ENCODE measurements around the gene MRTFB.

- TF ChIP-seq SOX6 (IDR thresholded peaks at IDR 0.05) (no peak), SOX6 (CRISPR knock-in tag; IDR thresholded peaks at IDR 0.05) (no peak), USF2 (IDR thresholded peaks at IDR 0.05; ENCODE audit: low read depth, low read length) (no peak), USF2 (CRISPR knock-in tag; IDR thresholded peaks at IDR 0.05; ENCODE audit: borderline replicate concordance) (no peak), TBL1XR1 (IDR thresholded peaks at IDR 0.05; ENCODE audit: borderline replicate concordance, low read length, partially characterized antibody) (no peak), TCF12 (IDR thresholded peaks at IDR 0.05) (no peak), TCF12 (CRISPR knock-in tag; IDR thresholded peaks at IDR 0.05) (no peak), SSRP1 (CRISPR knock-in tag; IDR thresholded peaks at IDR 0.05) (no peak), FOXK2 (IDR thresholded peaks at IDR 0.05) (no peak), CTCF (CRISPR knock-in tag; IDR thresholded peaks at IDR 0.05) (no peak), PHB2 (IDR thresholded peaks at IDR 0.05; ENCODE audit: partially characterized antibody) (no peak), ZUFSP (CRISPR knock-in tag; IDR thresholded peaks at IDR 0.05; ENCODE audit: borderline replicate concordance) (no peak), ZNF354B (CRISPR knock-in tag; IDR thresholded peaks at IDR 0.05) (no peak)
Measured at GRCh38 chr16:14155572-14156190, 84.6 kb downstream of the MRTFB start.

Data from HepG2 (cell line).